GM18873 (cell line): ENCODE data around the gene MED12.
"Not testable (repeated sequence)": the region's sequence is repeated elsewhere in the genome, so short reads cannot be mapped to it uniquely, and the experiment has no call there.

ENCODE experiments used
- ATAC-seq: cut with Tn5 transposase; IDR thresholded peaks from one replicate; pipeline ENCODE4 v1.9.1; 2021; ENCODE audit warnings: mild to moderate bottlenecking, moderate library complexity, moderate number of reproducible peaks; ENCODE audit not compliant: unreplicated experiment, low FRiP score

Gene MED12

DNA sequence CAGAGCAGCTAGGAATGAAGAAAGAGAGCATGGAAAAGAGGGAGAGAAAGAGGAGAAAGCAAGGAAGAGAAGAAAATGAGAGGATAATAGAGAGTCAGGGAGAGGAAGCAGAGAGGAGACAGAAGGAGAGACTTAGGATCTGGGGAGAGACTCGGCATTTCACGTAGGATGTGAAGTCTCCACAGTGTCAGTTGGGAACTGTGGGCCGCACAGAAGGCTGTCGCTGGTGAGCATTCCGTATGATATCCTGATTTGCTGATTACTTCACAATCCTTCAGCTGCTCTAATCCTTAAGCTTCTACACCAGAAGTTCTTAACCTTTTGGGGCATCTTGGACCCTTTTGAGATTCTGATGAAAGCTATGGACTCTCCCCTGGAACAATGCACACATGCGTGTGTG, 40.2 kb downstream of the MED12 start:
- no peak for ATAC-seq

GRCh38 chrX:71159335-71159734, 40.9 kb downstream of the MED12 start:
- ATAC-seq: no peak

DNA sequence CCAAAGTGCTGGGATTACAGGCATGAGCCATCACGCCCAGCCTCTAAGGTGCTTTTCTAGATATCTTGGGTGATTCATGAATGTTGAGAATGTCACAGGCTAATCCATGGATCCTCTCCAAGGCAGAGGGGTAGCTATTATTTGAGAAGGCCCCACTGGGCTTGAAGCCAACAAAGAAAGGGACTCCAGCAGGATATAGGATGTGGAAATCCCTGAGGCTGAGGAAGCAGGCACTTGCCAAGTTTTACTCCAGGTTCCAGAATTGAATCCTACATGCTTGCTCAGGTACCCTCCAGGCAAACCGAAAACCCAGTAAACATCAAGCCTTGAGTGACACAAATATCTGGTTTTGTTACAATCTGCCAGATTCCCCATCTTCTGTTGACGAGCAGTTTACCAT, 42.1 kb downstream of the MED12 start:
- no peak for ATAC-seq

DNA sequence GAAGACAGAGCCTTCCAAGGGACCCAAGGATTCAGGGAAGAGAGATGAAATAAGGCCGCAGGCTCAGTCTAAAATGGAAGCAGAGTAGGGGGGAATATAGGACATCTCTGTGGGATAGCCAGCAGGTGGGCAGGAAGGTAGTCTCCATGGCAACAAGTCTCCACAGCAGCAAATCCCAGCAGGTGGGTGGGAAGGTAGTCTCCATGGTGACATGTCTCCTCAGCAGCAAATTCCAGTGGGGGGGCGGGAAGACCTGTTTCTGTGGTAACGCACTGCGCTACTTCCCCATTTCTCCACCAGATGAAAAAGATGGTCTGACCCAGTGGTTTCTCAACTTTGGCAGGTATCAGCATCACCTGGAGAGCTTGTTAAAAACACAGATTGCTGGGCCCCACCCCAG, 44.6 kb downstream of the MED12 start:
- no peak for ATAC-seq

DNA sequence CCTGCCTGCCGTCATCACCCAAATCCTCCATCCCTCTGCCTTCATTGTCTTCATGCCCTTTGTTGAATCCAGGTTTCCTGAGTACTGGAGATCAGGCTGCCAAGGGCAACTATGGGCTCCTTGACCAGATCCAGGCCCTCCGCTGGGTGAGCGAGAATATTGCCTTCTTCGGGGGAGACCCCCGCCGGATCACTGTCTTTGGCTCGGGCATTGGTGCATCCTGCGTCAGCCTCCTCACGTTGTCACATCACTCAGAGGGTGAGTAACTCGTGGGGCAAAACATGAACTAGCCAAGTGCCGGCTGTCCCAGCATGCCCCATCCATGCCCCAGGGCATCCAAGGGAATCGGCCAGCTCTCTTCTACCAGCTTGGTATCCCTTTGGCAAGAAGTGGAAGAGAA, 45.7 kb downstream of the MED12 start:
- no peak for ATAC-seq

- no peak for ATAC-seq
These were observed 48.1 kb downstream of the MED12 start for GRCh38 chrX:71166461-71166860.

DNA sequence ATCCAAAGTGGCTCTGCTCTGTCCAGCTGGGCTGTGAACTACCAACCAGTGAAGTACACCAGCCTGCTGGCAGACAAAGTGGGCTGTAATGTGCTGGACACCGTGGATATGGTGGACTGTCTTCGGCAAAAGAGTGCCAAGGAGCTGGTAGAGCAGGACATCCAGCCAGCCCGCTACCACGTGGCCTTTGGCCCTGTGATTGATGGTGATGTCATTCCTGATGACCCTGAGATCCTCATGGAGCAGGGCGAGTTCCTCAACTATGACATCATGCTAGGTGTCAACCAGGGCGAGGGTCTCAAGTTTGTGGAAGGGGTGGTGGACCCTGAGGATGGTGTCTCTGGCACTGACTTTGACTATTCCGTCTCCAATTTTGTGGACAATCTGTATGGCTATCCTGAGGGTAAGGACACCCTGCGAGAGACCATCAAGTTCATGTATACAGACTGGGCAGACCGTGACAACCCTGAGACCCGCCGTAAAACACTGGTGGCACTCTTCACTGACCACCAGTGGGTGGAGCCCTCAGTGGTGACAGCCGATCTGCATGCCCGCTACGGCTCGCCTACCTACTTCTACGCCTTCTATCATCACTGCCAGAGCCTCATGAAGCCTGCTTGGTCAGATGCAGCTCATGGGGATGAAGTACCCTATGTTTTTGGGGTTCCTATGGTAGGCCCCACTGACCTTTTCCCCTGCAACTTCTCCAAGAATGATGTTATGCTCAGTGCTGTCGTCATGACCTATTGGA, 48.8 kb downstream of the MED12 start:
- ATAC-seq: no peak

- no peak for ATAC-seq
These were observed 49.7 kb downstream of the MED12 start for GRCh38 chrX:71168134-71168533.

- ATAC-seq: no peak
These were observed 51.2 kb downstream of the MED12 start for GRCh38 chrX:71169586-71169985.

DNA sequence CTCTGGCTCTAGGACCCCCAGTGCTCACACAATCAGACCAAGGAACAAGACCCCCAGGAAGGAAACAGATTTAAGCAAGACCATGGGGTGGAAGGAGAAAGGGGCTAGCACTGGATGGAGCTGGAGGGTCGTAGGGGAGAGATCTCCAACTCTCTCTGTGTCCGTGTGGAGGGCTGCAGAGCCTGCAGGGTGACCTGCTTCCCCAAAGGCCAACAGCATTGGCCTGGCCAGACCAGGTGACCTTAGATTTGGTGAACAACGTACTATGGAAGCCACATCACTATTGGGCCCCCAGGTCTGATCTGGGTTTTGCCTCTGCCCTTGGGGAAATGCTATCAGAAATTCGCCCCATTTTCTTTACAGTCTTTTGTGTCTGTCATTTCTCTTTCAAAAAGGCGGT, 52.3 kb downstream of the MED12 start:
- no peak for ATAC-seq

DNA sequence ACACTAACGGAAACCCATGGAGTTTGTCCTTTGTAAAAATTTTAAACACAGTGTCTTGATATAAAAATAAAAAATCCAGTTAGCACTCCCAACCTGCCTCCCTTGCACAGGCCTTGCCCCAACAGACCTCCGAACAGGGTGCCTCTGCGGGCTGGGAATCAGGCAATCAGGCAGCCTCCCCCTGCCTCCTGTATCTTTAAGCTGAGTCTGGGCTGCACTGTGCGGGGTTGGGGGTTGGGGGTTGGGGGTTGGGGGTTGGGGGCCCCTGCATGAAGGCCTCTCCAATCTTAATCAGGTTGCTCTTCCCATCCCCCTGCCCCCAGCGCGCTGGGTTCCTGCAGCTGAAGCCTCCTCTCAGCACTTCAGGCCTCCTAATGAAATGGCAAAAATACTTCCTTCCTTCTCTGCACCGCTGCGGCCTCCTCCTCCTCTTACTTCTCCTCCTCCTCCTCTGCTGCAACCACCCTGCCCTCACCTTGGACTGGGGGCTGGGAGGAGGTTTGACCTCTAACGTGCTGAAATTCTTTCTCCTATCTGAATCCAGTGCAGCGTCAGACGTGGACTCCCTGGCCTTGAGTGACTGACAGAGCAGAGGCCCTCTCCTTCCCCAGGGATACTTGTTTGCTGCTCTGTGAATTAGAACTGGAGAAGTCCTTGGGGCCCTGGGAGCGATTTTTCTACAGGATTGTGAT, 52.9 kb downstream of the MED12 start:
- no peak for ATAC-seq

DNA sequence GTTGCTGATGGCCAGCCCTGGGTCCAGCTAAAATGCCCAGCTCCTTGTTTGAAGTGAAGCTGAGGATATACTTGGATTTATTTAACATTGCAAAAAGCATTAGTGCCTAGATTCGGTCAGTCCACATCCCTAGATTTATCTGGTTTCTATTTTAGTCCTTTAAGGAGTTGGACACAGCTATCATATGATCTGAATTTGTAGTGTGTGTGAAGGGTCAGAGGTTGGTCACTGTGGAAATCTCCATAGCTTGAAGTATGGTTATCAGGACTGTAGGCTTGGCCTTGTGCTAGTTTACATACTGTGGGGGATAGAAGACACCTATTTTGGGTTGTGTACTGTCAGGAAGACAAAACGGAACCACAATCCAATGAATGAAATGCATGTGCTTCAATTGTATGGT, 55.0 kb downstream of the MED12 start:
- ATAC-seq: no peak

- ATAC-seq: no peak
These were observed 56.4 kb downstream of the MED12 start for GRCh38 chrX:71174795-71175194.

GRCh38 chrX:71175531-71175930, 57.1 kb downstream of the MED12 start:
- ATAC-seq: no peak

DNA sequence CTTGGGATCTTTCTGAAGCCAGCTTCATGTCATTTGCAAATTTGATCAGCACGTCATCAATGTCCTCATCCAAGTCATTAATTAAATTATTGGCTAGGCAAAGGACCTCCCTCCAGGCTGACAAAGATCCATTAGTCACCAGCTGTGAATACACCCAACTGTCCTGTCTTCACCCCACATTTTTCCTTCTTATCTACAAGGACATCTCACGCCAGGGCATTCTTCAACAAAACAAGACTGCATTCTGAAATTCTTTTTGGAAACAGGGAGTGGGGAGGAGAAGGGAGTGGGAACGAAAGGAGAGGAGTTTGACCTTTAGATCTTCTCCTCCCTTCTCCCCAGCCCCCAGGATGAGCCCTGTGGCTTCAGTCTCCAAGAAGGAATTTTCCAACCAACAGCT, 58.9 kb downstream of the MED12 start:
- no peak for ATAC-seq

DNA sequence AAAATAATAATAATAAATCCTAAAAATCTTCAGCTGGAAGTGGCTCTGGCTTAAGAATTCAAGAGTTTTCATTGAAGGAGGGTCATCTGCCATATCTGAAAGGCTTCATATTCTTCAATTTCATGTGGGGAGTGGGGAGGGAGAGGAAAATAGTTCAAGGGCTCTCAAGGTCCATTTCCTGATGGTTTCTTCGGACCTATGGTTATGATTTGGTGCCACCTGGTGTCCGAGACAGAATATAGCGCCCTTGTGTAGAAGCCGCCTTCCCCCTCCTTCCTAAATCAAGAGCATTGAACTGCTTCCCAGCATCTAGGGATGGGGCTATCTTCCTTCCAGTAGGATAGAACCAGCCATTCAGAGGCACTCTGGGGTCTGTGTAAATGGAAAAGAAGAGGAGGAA, 60.5 kb downstream of the MED12 start:
- ATAC-seq: no peak

DNA sequence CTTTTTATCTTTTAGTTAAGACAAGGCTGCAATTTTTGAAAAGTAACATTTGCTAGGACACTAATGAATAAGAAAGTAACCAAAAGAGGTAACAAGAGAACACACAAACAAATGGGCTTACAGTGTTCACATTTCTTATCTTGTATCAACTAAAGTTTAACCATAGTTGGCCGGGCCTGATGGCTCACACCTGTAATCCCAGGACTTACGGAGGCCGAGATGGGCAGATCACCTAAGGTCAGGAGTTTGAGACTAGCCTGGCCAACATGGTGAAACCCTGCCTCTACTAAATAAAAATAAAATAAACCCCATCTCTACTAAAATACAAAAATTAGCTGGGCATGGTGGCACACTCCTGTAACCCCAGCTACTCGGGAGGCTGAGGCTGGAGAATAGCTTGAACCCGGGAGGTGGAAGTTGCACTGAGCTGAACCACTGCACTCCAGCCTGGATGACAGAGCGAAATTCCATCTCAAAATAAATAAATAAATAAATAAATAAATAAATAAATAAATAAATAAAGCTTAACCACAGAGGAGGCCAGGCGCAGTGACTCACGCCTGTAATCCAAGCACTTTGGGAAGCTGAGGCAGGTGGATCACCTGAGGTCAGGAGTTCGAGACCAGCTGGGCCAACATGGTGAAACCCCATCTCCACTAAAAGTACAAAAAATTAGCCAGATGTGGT, 62.3 kb downstream of the MED12 start:
- not testable (repeated sequence) for ATAC-seq

DNA sequence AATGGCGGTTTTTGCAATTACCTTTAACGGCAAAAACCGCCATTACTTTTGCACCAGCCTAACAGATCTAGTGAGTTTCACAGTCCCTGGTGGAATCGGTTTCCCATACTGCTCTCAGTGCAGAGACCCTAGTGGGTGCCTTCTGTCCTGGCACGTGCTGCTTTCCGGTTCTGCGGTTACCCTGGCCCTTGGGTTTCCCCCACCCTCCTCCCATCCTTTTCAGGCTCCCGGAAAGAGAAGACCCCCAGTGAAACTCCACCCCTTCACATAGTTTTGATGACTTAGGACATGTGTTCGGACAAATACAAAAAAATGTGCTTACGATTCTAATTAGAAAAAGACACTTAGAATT, 63.1 kb downstream of the MED12 start:
- ATAC-seq: peak; percentile 35

DNA sequence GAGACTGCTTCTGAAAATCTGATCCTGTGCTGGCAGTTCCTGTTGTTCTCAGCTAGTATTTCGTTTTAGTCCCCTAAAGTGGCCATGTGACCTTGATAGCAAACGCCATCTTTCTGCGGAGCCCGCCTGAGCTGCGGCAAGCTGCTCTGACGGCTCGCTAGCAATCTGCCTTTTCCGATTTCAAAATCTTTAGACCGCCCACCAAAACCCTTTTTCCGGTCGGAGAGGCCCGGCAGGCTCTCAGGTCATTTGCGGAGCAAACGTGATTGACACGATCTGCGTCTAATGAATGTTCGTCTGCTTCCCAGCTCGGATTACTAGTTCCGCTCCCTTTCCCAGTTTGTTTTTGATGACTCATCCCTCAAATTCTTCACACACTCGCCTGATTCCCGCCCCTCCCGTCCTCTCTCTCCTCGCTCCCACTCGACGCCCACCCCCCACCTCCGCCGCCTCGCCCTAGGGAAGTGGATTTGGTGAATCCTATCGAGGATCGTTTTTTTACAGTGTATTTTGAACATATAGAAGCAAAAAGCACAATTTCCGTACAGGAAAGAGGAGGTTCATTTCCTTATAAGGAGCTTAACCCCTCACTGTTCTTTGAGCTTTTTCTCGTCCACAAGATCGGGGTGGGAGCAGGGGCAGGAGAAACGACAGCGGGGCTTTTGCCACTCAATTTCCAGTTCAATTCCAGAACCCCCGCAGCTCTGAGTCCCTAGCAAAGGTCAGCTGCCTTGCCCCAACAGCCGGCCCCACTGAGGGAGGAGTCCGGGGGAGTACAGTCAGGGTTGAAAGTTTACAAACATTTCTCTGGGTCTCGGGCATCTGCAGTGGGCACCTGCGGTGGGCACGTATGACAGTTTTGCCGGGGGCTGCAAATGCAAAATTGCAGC, 63.8 kb downstream of the MED12 start:
- ATAC-seq: peak; percentile 78

DNA sequence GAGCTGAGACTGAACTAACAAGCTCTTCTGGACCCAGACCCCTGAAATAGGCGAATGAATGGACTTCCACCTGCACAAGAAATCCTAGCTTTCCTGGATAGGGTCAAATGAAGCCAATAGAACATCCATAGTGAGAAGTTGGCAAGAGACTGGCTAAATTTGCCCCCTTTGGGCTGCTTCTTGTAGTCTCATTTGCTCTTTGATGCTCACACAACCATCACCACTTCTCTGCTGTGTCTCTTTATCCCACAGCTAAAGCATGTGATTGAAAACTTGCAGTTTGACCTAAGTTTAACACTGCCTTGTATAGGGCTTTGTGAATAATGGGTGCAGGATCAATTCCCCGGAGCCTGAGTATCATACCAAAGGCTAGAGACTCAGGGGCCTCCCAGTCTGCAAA, 64.5 kb downstream of the MED12 start:
- no peak for ATAC-seq

- no peak for ATAC-seq
These were observed 64.9 kb downstream of the MED12 start for GRCh38 chrX:71183341-71183740.
